ENCODE data around the gene CAND1.

CAND1 gene

GRCh38 chr12:67319936-67320335, 50.8 kb downstream of the CAND1 start:
- Histone ChIP-seq H3K27me3 (replicated peaks; ENCODE audit: insufficient read depth, low read length) (no peaks in the 10 kb centered on the region), H2AFZ (ENCODE audit: low read length) (no peak overlapping the region), H3K27ac (ENCODE audit: low read length) (peak overlapping the region; percentile 67; the same call in 1 of the 2 replicates), H3K4me1 (ENCODE audit: low read length) (peaks cover 33% of the 10 kb centered on the region), H3K4me2 (ENCODE audit: low read depth, low read length) (no peak overlapping the region; the same call in 1 of the 2 replicates), H3K4me3 (ENCODE audit: low read length) (no peak overlapping the region), H3K9me2 (replicated peaks; ENCODE audit: insufficient read depth, low read length) (no peaks in the 10 kb centered on the region), H3F3A (ENCODE audit: insufficient read depth, low read length) (no peaks in the 10 kb centered on the region; the same call in 1 of the 2 replicates), H3K9me3 (replicated peaks; ENCODE audit: insufficient read depth, low read length) (no peaks in the 10 kb centered on the region), H3K36me3 (replicated peaks; ENCODE audit: insufficient read depth, low read length) (0 out of 2 replicates have a peak, but pooled peaks cover 3% of the 10 kb centered on the region), H4K20me1 (ENCODE audit: insufficient read depth, low read length) (no peaks in the 10 kb centered on the region), H3K9ac (ENCODE audit: low read length) (no peak overlapping the region), H3K79me2 (ENCODE audit: low read length) (no peaks in the 10 kb centered on the region)
- no peak for DNase-seq
- TF ChIP-seq EZH2 (optimal IDR thresholded peaks at IDR 0.05; ENCODE audit: low read depth, low read length) (no peak), CTCF (IDR thresholded peaks at IDR 0.05; ENCODE audit: low read length) (no peak), EZH2phosphoT487 (IDR thresholded peaks at IDR 0.05; ENCODE audit: low read length) (no peak)

- TF ChIP-seq CTCF (IDR thresholded peaks at IDR 0.05; ENCODE audit: low read length) (no peak), EZH2phosphoT487 (IDR thresholded peaks at IDR 0.05; ENCODE audit: low read length) (no peak), EZH2 (optimal IDR thresholded peaks at IDR 0.05; ENCODE audit: low read depth, low read length) (no peak)
- H3K4me3 ChIP-seq (ENCODE audit: low read length): no peak overlapping the region
- peak overlapping the region; percentile 17; the same call in 1 of the 2 replicates for H3K4me2 ChIP-seq (ENCODE audit: low read depth, low read length)
Observed at GRCh38 chr12:67320614-67321295, 51.6 kb downstream of the CAND1 start.

GRCh38 chr12:67322580-67322979, 53.4 kb downstream of the CAND1 start:
- 0 out of 2 replicates have a peak, but pooled peaks cover 3% of the 10 kb centered on the region for H3K36me3 ChIP-seq (replicated peaks; ENCODE audit: insufficient read depth, low read length)
- no peaks in the 10 kb centered on the region; the same call in 1 of the 2 replicates for H3F3A ChIP-seq (ENCODE audit: insufficient read depth, low read length)
- no peaks in the 10 kb centered on the region for H3K27me3 ChIP-seq (replicated peaks; ENCODE audit: insufficient read depth, low read length)
- H3K79me2 ChIP-seq (ENCODE audit: low read length): no peaks in the 10 kb centered on the region
- H2AFZ ChIP-seq (ENCODE audit: low read length): no peak overlapping the region
- H3K4me3 ChIP-seq (ENCODE audit: low read length): no peak overlapping the region
- TF ChIP-seq CTCF (IDR thresholded peaks at IDR 0.05; ENCODE audit: low read length) (no peak), EZH2phosphoT487 (IDR thresholded peaks at IDR 0.05; ENCODE audit: low read length) (no peak), EZH2 (optimal IDR thresholded peaks at IDR 0.05; ENCODE audit: low read depth, low read length) (no peak)
- H3K4me1 ChIP-seq (ENCODE audit: low read length): peaks cover 33% of the 10 kb centered on the region
- no peak overlapping the region for H3K4me2 ChIP-seq (ENCODE audit: low read depth, low read length)
- H3K27ac ChIP-seq (ENCODE audit: low read length): no peak overlapping the region
- no peaks in the 10 kb centered on the region for H3K9me3 ChIP-seq (replicated peaks; ENCODE audit: insufficient read depth, low read length)
- DNase-seq: no peak
- H3K9me2 ChIP-seq (replicated peaks; ENCODE audit: insufficient read depth, low read length): no peaks in the 10 kb centered on the region
- no peaks in the 10 kb centered on the region for H4K20me1 ChIP-seq (ENCODE audit: insufficient read depth, low read length)
- H3K9ac ChIP-seq (ENCODE audit: low read length): no peak overlapping the region

More at GRCh38 chr12:67320614-67321295, 51.6 kb downstream of the CAND1 start:
- peak; percentile 60 for DNase-seq
- no peaks in the 10 kb centered on the region for H3K9me3 ChIP-seq (replicated peaks; ENCODE audit: insufficient read depth, low read length)
- H4K20me1 ChIP-seq (ENCODE audit: insufficient read depth, low read length): no peaks in the 10 kb centered on the region
- no peaks in the 10 kb centered on the region for H3K79me2 ChIP-seq (ENCODE audit: low read length)
- H3K27ac ChIP-seq (ENCODE audit: low read length): peak overlapping the region; percentile 67
- H3F3A ChIP-seq (ENCODE audit: insufficient read depth, low read length): no peaks in the 10 kb centered on the region; the same call in 1 of the 2 replicates
- no peaks in the 10 kb centered on the region for H3K9me2 ChIP-seq (replicated peaks; ENCODE audit: insufficient read depth, low read length)
- no peaks in the 10 kb centered on the region for H3K27me3 ChIP-seq (replicated peaks; ENCODE audit: insufficient read depth, low read length)
- no peak overlapping the region for H3K9ac ChIP-seq (ENCODE audit: low read length)
- no peak overlapping the region for H2AFZ ChIP-seq (ENCODE audit: low read length)
- peaks cover 33% of the 10 kb centered on the region for H3K4me1 ChIP-seq (ENCODE audit: low read length)
- H3K36me3 ChIP-seq (replicated peaks; ENCODE audit: insufficient read depth, low read length): 0 out of 2 replicates have a peak, but pooled peaks cover 3% of the 10 kb centered on the region
